Heart right ventricle (tissue), 16 donors: ENCODE results near the gene PCDHGB5. TPM values are rescaled to one million over a fixed set of nuclear protein-coding genes. Genes with fewer than 3 reads are reported as not detected.
"Not testable (repeated sequence)": the region's sequence is repeated elsewhere in the genome, so short reads cannot be mapped to it uniquely, and the experiment has no call there.

Experiments
- ATAC-seq, 8 donors: fragments of 200-7000 bp; cut with Tn5 transposase; one replicate each; pipeline ENCODE4 v1.9.1; 2020; ENCODE audit warnings: mild to moderate bottlenecking in 8 of 8, moderate library complexity in 8 of 8, moderate number of reproducible peaks in 1 of 8
- DNase-seq, 2 donors: peaks; one replicate each; pipeline ENCODE4 v3.0.0-alpha.2; 2020
- H3K27ac ChIP-seq, 10 donors: fragments of 200-600 bp; sonication (generic) in 2 of 10; one replicate each; pipeline versions ENCODE4 v1.5.0 to v1.8.0; 2020 to 2022; ENCODE audit warnings: mild to moderate bottlenecking in 3 of 10
- H3K27me3 ChIP-seq, 7 donors: fragments of 200-600 bp; one replicate each; pipeline ENCODE4 v1.8.0; 2021 to 2022; ENCODE audit warnings: mild to moderate bottlenecking in 2 of 7
- H3K36me3 ChIP-seq, 9 donors: fragments of 200-600 bp; sonication (generic) in 1 of 9; one replicate each; pipeline versions ENCODE4 v1.5.0 to v1.8.0; 2020 to 2022; ENCODE audit warnings: mild to moderate bottlenecking in 2 of 9
- H3K4me1 ChIP-seq, 9 donors: fragments of 200-600 bp; sonication (generic) in 1 of 9; one replicate each; pipeline versions ENCODE4 v1.5.0 to v1.8.0; 2020 to 2022; ENCODE audit warnings: mild to moderate bottlenecking in 4 of 9
- H3K4me3 ChIP-seq, 10 donors: fragments of 200-600 bp; sonication (generic) in 2 of 10; one replicate each; pipeline versions ENCODE4 v1.5.0 to v1.8.0; 2020 to 2022; ENCODE audit warnings: mild to moderate bottlenecking in 7 of 10, moderate library complexity in 2 of 10
- H3K9me3 ChIP-seq, 11 donors: fragments of 200-600 bp in 10 of 11; sonication (generic) in 2 of 11; one replicate each; pipeline versions ENCODE4 v1.5.0 to v1.8.0; 2013 to 2022; ENCODE audit warnings: mild to moderate bottlenecking in 2 of 11, control low read depth in 1 of 11, moderate library complexity in 1 of 11
- WGBS, 2 donors: extraction: QIAGEN DNeasy Blood & Tissue Kit; methylation state at CpG; one replicate each; pipeline ENCODE4 v1.1.7; 2013; ENCODE audit warnings: inconsistent platforms in 1 of 2; 5-methylcytosine and 5-hydroxymethylcytosine counted together
- intact Hi-C, 10 donors: fragments of 100-400 bp; cut with DNase I; formaldehyde crosslinking; loops; one replicate each; pipeline versions ENCODE4 v1.11.1 to v1.14.2; 2022
- polyA plus RNA-seq, 2 donors: library from polyadenylated mRNA; stranded (reverse); fragments of 200-250 nt; gene quantifications; one replicate each; pipeline ENCODE4 v1.2.3, GENCODE V29; 2013
- total RNA-seq, 10 donors: library from RNA; stranded (reverse); fragmentation: NEBNext Ultra II Directional in 3 of 10; extraction: Animal tissue kit (Norgen Biotek cat#: 25700) in 3 of 10; gene quantifications; one replicate each; pipeline versions ENCODE4 v1.2.1 to v1.2.4, GENCODE V29; 2021 to 2023
- TF ChIP-seq, protein P1 (sequence below), 9 donors: fragments of 200-600 bp; sonication (generic) in 2 of 9; IDR thresholded peaks; one replicate each; pipeline versions ENCODE4 v1.5.0 to v1.8.0; 2021 to 2022; ENCODE audit warnings: antibody characterized with exemption in 9 of 9, mild to moderate bottlenecking in 5 of 9, moderate library complexity in 1 of 9
- donor health status: Arrhythmogenic right ventricular cardiomyopathy.
- donor health status: ischemic (EF 13 %, LVEDD 7.1; RV severe dilation, severe dysfunction).
- donor health status: healthy with polysubstance abuse.
- donor health status: DM: no; HTN: yes; CAD: no.
- donor health status: DM: no; HTN: no; CAD: no.
- donor health status: ischemic (EF 25% LVEDD 6.9; RV normal size, moderate dysfunction).
- donor health status: ischemic (EF 25% LVEDD 5.7; RV mildly dilated, moderate dysfunction).
- donor health status: healthy.
- donor health status: DM: yes; HTN: yes; CAD: no.
- donor health status: Ischemic cardiomyopathy.
- donor health status: ischemic (EF 35%, LVEDD 5.7; RV mildly dilated, moderate dysfunction).
- donor health status: nonischemic (EF 11% LVEDD 7.7; RV severe dilation, severe dysfunction).
- donor health status: DM: yes; HTN: yes; CAD: no.
- donor health status: PGD.
- donor health status: ischemic (EF 29% LVEDD 5.4; RV normal size, mild dysfunction).
- donor health status: nonischemic (EF 23%, LVEDD 6.1; RV moderate dilation, normal function).

Gene PCDHGB5
- total and polyA plus RNA-seq, 12 donors: 1.6 to 12.1 (median 8.2) TPM

DNA sequence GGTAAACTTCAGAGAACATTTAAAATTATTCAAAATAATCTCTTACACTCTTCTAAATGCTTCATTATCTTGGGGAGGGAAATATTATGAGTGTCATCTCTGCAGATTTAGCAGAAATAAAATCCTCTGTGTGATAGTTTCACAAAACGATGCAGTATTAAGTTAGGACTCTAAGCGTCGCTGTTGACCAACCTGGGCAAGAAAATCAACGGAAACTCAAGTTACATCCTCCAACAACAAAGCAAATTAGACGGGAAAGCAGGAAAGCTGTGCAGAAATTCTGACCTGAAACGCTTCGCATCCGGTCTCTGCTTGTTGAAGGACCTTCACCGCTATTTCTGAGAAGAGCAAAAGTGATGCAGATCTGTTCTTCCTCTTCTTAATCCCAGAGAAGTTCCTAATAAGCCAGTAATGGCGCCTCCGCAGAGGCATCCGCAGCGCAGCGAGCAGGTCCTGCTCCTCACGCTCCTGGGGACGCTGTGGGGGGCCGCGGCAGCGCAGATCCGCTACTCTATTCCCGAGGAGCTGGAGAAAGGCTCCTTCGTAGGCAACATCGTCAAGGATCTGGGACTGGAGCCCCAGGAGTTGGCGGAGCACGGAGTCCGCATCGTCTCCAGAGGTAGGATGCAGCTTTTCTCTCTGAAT is 24.0 kb upstream of the PCDHGB5 start, which contains the start of gene PCDHGA6:
TSS of gene PCDHGA6 (plus strand) at position 219 of the 645 bp plus-strand sequence. CDS start at position 412, 193 bp downstream.
- Histone ChIP-seq H3K27me3 (peaks cover 0 to 58% (median 0%) of the 10 kb centered on the region in 7 donors), H3K36me3 (peaks cover 0 to 43% (median 0%) of the 10 kb centered on the region in 9 donors), H3K4me3 (peak within 1 kb of the TSS in 8 of 10 donors; percentile 13 to 36 (median 23)), H3K4me1 (peaks cover 0 to 39% (median 0%) of the 10 kb centered on the region in 9 donors), H3K9me3 (peaks cover 0 to 99% (median 64%) of the 10 kb centered on the region in 11 donors), H3K27ac (peak within 1 kb of the TSS in 1 of 10 donors; percentile 8)
- TF ChIP-seq, protein P1, sequence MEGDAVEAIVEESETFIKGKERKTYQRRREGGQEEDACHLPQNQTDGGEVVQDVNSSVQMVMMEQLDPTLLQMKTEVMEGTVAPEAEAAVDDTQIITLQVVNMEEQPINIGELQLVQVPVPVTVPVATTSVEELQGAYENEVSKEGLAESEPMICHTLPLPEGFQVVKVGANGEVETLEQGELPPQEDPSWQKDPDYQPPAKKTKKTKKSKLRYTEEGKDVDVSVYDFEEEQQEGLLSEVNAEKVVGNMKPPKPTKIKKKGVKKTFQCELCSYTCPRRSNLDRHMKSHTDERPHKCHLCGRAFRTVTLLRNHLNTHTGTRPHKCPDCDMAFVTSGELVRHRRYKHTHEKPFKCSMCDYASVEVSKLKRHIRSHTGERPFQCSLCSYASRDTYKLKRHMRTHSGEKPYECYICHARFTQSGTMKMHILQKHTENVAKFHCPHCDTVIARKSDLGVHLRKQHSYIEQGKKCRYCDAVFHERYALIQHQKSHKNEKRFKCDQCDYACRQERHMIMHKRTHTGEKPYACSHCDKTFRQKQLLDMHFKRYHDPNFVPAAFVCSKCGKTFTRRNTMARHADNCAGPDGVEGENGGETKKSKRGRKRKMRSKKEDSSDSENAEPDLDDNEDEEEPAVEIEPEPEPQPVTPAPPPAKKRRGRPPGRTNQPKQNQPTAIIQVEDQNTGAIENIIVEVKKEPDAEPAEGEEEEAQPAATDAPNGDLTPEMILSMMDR (IDR thresholded peaks at IDR 0.05): peak in 8 of 9 donors; percentile 20 to 53 (median 43)
- intact Hi-C loops: no loop called here
- WGBS, 2 donors: 25 to 27% methylated on average over 27 of the region's 27 CpGs
- ATAC-seq: no peak
- no peak for DNase-seq

DNA sequence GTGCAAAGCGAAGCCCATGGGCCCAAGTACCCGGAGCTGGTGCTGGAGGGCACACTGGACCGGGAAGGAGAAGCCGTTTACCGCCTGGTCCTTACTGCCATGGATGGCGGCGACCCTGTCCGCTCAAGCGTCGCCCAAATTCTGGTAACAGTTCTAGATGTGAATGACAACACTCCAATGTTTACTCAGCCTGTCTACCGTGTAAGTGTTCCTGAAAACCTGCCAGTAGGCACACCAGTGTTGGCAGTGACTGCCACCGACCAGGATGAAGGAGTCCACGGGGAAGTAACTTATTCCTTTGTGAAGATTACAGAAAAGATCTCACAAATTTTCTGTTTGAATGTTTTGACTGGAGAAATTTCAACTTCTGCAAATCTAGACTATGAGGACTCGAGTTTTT is 23.1 kb upstream of the PCDHGB5 start:
- WGBS, 2 donors: 50 to 52% methylated on average over 14 of the region's 14 CpGs
- peaks cover 0 to 37% (median 0%) of the 10 kb centered on the region in 9 donors for H3K4me1 ChIP-seq
- TF ChIP-seq, protein P1 (IDR thresholded peaks at IDR 0.05): no peak
- H3K9me3 ChIP-seq: peaks cover 0 to 99% (median 58%) of the 10 kb centered on the region in 11 donors
- peak in 6 of 8 donors; percentile 18 to 70 (median 36) for ATAC-seq
- intact Hi-C loops: no loop called here
- H3K27me3 ChIP-seq: peaks cover 0 to 50% (median 0%) of the 10 kb centered on the region in 7 donors
- H3K36me3 ChIP-seq: peaks cover 0 to 43% (median 0%) of the 10 kb centered on the region in 9 donors
- no peak overlapping the region for H3K27ac ChIP-seq
- no peak for DNase-seq
- peak overlapping the region in 1 of 10 donors; percentile 25 for H3K4me3 ChIP-seq

DNA sequence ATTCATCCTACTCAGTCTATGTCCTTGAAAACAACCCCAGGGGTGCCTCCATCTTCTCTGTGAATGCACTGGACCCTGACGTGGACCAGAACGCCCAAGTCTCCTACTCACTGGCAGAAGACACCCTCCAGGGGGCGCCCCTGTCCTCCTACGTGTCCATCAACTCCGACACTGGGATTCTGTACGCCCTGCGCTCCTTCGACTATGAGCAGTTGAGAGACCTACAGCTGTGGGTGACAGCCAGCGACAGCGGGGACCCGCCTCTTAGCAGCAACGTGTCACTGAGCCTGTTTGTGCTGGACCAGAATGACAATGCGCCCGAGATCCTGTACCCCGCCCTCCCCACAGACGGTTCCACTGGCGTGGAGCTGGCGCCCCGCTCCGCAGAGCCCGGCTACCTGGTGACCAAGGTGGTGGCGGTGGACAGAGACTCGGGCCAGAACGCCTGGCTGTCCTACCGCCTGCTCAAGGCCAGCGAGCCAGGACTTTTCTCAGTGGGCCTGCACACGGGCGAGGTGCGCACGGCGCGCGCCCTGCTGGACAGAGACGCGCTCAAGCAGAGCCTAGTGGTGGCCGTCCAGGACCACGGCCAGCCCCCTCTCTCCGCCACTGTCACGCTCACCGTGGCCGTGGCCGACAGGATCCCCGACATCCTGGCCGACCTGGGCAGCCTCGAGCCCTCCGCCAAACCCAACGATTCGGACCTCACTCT is 22.1 kb upstream of the PCDHGB5 start:
- Histone ChIP-seq H3K36me3 (peaks cover 0 to 35% (median 0%) of the 10 kb centered on the region in 9 donors), H3K27me3 (peaks cover 0 to 40% (median 0%) of the 10 kb centered on the region in 7 donors), H3K4me1 (peaks cover 0 to 28% (median 0%) of the 10 kb centered on the region in 9 donors), H3K9me3 (peaks cover 0 to 99% (median 60%) of the 10 kb centered on the region in 11 donors)
- H3K4me3 ChIP-seq, H3K27ac ChIP-seq, DNase-seq, intact Hi-C loops, ATAC-seq: not testable (repeated sequence)
- 59 to 61% methylated on average over 37 to 41 of the region's 48 CpGs for WGBS, 2 donors

DNA sequence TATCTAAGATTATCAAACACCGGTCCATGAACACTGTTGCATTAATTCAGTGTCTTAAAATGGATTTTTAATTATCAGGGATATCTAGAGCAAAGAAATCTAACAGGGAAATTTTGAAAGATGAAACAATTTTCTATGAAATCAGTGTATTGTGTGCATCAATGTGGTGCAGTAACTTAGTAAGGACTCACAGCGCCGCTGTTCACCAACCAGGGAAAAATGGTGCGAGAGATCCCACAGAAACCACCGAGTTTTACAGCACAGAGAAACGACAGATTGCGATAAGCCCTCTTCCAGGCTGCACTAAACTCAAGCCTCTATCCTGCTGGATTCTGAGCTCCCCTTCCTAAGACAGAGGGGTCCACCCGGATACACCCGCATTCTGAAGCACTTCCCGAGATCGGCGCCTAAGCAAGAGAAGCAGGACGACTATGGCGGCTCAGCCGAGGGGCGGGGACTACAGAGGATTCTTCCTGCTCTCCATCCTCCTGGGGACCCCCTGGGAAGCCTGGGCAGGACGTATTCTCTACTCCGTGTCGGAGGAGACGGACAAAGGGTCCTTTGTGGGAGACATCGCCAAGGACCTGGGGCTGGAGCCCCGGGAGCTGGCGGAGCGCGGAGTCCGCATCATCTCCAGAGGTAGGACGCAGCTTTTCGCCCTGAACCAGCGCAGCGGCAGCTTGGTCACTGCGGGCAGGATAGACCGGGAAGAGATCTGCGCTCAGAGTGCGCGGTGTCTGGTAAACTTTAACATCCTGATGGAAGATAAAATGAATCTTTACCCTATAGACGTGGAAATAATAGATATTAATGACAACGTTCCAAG is 15.1 kb upstream of the PCDHGB5 start, which contains the start of gene PCDHGA7:
TSS of gene PCDHGA7 (plus strand) at position 274 of the 826 bp plus-strand sequence. CDS start at position 432, 158 bp downstream.
- ATAC-seq: peak in 4 of 8 donors; percentile 15 to 50 (median 38)
- H3K27ac ChIP-seq: no peak within 1 kb of the TSS

More for the DNA sequence above, 15.1 kb upstream of the PCDHGB5 start, which contains the start of gene PCDHGA7:
- DNase-seq: no peak
- intact Hi-C loops: no loop called here
- TF ChIP-seq, protein P1 (IDR thresholded peaks at IDR 0.05): peak in 5 of 9 donors; percentile 11 to 30 (median 21)
- Histone ChIP-seq H3K4me1 (peaks cover 0 to 6% (median 0%) of the 10 kb centered on the region in 9 donors), H3K9me3 (peaks cover 0 to 100% (median 47%) of the 10 kb centered on the region in 11 donors), H3K4me3 (peak within 1 kb of the TSS in 7 of 10 donors; percentile 17 to 41 (median 34)), H3K27me3 (peaks cover 0 to 39% (median 0%) of the 10 kb centered on the region in 7 donors), H3K36me3 (peaks cover 0 to 36% (median 0%) of the 10 kb centered on the region in 9 donors)
- WGBS, 2 donors: 21 to 24% methylated on average over 37 of the region's 37 CpGs
